ENCODE results near the gene ZNF580.

The ZNF580 gene

GRCh38 chr19:55663846-55664536 is 23.2 kb downstream of the ZNF580 start:
- TF ChIP-seq ESRRG (CRISPR knock-in tag; IDR thresholded peaks at IDR 0.05), result no peak
- no peak for TF ChIP-seq ARNTL (CRISPR knock-in tag; IDR thresholded peaks at IDR 0.05; ENCODE audit: borderline replicate concordance, low read depth)
- no peak for TF ChIP-seq OSR1 (CRISPR knock-in tag; IDR thresholded peaks at IDR 0.05)
- no peak for TF ChIP-seq ZNF70 (CRISPR knock-in tag; IDR thresholded peaks at IDR 0.05)
- TF ChIP-seq POU6F1 (CRISPR knock-in tag; IDR thresholded peaks at IDR 0.05; ENCODE audit: borderline replicate concordance, low read depth), result no peak
- ATAC-seq, result no peak

GRCh38 chr19:55666343-55667005 is 25.7 kb downstream of the ZNF580 start:
- TF ChIP-seq CREB5 (CRISPR knock-in tag; IDR thresholded peaks at IDR 0.05; ENCODE audit: low read depth) (no peak), PPARA (CRISPR knock-in tag; IDR thresholded peaks at IDR 0.05; ENCODE audit: borderline replicate concordance) (no peak), ZNF70 (CRISPR knock-in tag; IDR thresholded peaks at IDR 0.05) (no peak), ESRRG (CRISPR knock-in tag; IDR thresholded peaks at IDR 0.05) (no peak), POU6F1 (CRISPR knock-in tag; IDR thresholded peaks at IDR 0.05; ENCODE audit: borderline replicate concordance, low read depth) (no peak), RARB (CRISPR knock-in tag; IDR thresholded peaks at IDR 0.05) (no peak), ZFP3 (CRISPR knock-in tag; IDR thresholded peaks at IDR 0.05) (no peak), OSR1 (CRISPR knock-in tag; IDR thresholded peaks at IDR 0.05) (no peak)
- ATAC-seq, result no peak

GRCh38 chr19:55667006-55667381 is 26.2 kb downstream of the ZNF580 start:
- TF ChIP-seq ISL1 (CRISPR knock-in tag; IDR thresholded peaks at IDR 0.05) (no peak), ZNF8 (CRISPR knock-in tag; IDR thresholded peaks at IDR 0.05) (no peak), TOX (CRISPR knock-in tag; IDR thresholded peaks at IDR 0.05; ENCODE audit: borderline replicate concordance) (no peak), ZFP3 (CRISPR knock-in tag; IDR thresholded peaks at IDR 0.05) (no peak), SNAI2 (CRISPR knock-in tag; IDR thresholded peaks at IDR 0.05) (no peak), ZNF70 (CRISPR knock-in tag; IDR thresholded peaks at IDR 0.05) (no peak), ZC3H10 (CRISPR knock-in tag; IDR thresholded peaks at IDR 0.05) (no peak), CSDC2 (CRISPR knock-in tag; IDR thresholded peaks at IDR 0.05) (no peak), POU6F1 (CRISPR knock-in tag; IDR thresholded peaks at IDR 0.05; ENCODE audit: borderline replicate concordance, low read depth) (no peak), GLIS3 (CRISPR knock-in tag; IDR thresholded peaks at IDR 0.05) (no peak), OSR1 (CRISPR knock-in tag; IDR thresholded peaks at IDR 0.05) (no peak), ESRRG (CRISPR knock-in tag; IDR thresholded peaks at IDR 0.05) (no peak), PPARA (CRISPR knock-in tag; IDR thresholded peaks at IDR 0.05; ENCODE audit: borderline replicate concordance) (no peak)
- no peak for ATAC-seq

DNA sequence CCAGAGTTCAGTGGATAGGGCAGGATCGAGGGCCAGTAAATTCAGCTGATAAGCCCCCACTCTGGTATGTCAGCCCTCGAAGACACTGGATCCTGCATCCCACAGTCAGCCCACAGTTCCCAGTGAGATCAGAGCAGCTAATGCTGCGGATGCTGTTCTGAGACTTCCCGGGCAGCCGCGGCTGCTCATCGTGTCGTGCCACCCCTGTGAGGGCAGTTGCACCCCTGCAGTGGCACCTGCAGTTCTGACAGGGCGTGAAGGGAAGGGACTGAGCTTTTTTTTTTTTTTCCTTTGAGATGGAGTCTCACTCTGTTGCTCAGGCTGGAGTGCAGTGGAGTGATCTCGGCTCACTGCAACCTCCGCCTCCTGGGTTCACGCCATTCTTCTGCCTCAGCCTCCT is 26.7 kb downstream of the ZNF580 start:
- TF ChIP-seq ZC3H10 (CRISPR knock-in tag; IDR thresholded peaks at IDR 0.05), result no peak
- TF ChIP-seq PPARA (CRISPR knock-in tag; IDR thresholded peaks at IDR 0.05; ENCODE audit: borderline replicate concordance), result no peak
- TF ChIP-seq ARNTL (CRISPR knock-in tag; IDR thresholded peaks at IDR 0.05; ENCODE audit: borderline replicate concordance, low read depth), result no peak
- TF ChIP-seq POU6F1 (CRISPR knock-in tag; IDR thresholded peaks at IDR 0.05; ENCODE audit: borderline replicate concordance, low read depth), result no peak
- TF ChIP-seq TOX (CRISPR knock-in tag; IDR thresholded peaks at IDR 0.05; ENCODE audit: borderline replicate concordance), result no peak
- TF ChIP-seq, protein P1, sequence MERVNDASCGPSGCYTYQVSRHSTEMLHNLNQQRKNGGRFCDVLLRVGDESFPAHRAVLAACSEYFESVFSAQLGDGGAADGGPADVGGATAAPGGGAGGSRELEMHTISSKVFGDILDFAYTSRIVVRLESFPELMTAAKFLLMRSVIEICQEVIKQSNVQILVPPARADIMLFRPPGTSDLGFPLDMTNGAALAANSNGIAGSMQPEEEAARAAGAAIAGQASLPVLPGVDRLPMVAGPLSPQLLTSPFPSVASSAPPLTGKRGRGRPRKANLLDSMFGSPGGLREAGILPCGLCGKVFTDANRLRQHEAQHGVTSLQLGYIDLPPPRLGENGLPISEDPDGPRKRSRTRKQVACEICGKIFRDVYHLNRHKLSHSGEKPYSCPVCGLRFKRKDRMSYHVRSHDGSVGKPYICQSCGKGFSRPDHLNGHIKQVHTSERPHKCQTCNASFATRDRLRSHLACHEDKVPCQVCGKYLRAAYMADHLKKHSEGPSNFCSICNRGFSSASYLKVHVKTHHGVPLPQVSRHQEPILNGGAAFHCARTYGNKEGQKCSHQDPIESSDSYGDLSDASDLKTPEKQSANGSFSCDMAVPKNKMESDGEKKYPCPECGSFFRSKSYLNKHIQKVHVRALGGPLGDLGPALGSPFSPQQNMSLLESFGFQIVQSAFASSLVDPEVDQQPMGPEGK (CRISPR knock-in tag; IDR thresholded peaks at IDR 0.05; ENCODE audit: borderline replicate concordance), result no peak
- no peak for TF ChIP-seq ZNF70 (CRISPR knock-in tag; IDR thresholded peaks at IDR 0.05)
- TF ChIP-seq ZNF565 (CRISPR knock-in tag; conservative IDR thresholded peaks at IDR 0.05; ENCODE audit: low read depth), result no peak
- no peak for TF ChIP-seq ZFP3 (CRISPR knock-in tag; IDR thresholded peaks at IDR 0.05)
- ATAC-seq, result no peak
